Effector CD8-positive, alpha-beta T cell (primary cell): ENCODE results near the gene ME1.
"Not testable (repeated sequence)": the region's sequence is repeated elsewhere in the genome, so short reads cannot be mapped to it uniquely, and the experiment has no call there.

ENCODE experiments used
- DNase-seq: peaks from one replicate; lab custom pipeline; 2025; lab: John Stamatoyannopoulos, UW
- total RNA-seq, 4 experiments: gene quantifications; one replicate each; lab custom pipeline; 2026; lab: John Stamatoyannopoulos, UW

ME1 gene
- total RNA-seq: 0.61 to 2.4 (median 0.94) reads per million in 4 experiments

- DNase-seq: no peak
Measured at GRCh38 chr6:83430611-83431544, at the start of gene ME1. TSS of gene ME1 (minus strand) at chr6:83431051. CDS start at chr6:83430954, 97 bp downstream.

- no peak for DNase-seq
Measured at GRCh38 chr6:83480470-83480869, 49.6 kb upstream of the ME1 start.

GRCh38 chr6:83479389-83479788 lies 48.5 kb upstream of the ME1 start:
- DNase-seq: no peak

DNA sequence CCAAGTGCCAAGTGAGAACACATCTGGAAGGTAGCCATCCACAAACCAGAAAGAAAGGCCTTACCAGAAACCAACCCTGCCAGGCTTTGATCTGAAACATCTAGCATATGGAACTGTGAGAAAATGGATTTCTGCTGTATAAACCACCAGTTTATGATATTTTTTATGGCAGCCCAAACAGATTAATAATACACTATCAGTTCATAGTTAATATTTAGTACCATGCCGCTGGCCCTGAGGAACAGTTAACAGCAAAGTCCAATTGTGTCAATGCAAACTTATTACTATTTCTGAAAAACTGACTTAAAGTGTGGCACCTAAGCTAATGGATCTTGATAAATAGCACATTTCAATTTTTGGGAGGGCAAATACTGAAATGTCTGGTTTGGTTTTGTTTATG lies 46.1 kb upstream of the ME1 start:
- DNase-seq: no peak

DNA sequence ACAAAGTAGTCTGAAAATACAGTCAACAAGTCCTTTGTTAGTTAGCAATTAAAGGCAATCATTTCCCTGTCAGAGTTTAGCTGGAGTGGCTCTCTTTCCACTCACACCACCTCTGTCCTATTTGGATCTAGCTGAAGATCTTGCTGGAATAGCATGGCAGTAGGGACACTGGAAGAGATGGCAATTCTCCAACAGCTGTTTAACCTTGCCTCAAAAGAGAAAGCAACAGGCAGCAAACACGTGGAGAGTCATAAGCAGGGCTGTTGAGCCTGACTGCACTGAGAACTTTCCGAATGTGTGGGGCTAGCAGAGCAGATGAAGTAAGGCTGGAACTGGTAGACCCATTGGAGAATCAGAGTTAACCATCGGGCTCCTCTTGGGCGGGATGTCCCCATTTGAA lies 43.5 kb upstream of the ME1 start:
- DNase-seq: no peak

DNA sequence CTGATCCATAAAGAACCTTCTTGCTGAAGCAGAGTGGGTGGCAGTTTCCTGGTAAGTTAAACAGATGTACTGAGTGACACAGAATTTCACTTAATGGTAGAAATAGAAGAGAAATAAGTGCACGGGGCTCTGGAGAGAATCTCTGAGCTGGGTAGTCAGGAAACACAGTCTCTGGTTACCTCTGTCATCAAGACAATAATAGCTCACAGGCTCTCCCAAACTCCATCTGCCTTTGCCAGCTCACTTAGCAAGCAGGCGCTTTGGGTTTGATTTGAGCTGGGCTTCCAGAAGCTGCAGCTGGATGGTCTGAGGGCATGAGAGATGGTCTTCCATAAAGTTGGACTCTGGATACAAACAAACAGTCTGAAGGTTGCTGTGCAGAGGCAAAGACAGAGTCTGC lies 41.9 kb upstream of the ME1 start:
- no peak for DNase-seq

DNA sequence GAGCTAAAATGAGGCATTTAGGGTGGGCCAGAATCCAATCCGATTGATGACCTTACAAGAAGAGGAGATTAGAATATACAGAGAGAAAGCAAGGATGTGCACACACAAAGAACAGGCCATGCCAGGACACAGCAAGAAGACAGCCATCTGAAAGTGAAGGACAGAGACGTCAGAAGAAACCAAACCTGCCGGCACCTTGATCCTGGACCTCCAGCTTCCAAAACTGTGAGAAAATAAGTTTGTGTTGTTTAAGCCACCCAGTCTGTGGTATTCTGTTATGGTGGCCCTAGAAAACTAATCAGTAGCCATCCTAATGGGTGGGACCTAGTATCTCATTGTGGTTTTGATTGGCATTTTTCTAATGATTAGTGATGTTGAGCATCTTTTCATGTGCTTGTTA lies 39.7 kb upstream of the ME1 start:
- no peak for DNase-seq

DNA sequence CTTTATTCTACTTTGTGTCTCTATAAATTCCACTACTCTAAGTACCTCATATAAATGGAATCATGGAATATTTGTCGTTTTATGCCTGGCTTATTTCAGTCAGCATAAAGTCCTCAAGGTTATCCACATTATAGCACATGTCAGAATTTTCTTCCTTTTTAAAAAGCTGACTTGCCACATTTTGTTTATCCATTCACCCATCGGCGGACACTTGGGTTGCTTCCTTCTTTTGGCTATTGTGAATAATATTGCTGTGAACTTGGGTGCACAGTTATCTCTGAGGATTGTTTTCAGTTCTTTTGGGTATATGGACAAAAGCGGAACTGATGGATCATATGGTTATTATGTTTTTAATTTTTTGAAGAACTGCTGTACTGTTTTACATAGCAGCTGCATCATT lies 39.1 kb upstream of the ME1 start:
- DNase-seq: no peak

DNA sequence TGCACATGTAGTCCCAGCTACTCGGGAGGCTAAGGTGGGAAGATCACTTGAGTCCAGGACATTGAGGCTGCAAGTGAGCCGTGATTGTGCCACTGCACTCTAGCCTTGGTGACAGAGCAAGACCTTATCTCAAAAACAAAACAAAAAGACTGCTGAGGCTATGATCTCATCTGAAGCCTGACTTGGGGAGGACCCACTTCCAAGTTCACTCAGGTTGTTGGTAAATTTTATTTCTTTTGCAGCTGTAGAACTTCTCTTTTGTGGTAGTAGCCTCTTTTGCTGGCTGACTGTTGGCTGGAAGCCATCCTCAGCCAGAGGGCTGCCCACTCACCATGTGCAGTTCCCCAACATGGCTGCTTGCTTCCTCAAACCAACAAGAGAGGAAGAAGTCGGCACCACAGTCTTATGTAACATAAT lies 36.8 kb upstream of the ME1 start:
- no peak for DNase-seq

DNA sequence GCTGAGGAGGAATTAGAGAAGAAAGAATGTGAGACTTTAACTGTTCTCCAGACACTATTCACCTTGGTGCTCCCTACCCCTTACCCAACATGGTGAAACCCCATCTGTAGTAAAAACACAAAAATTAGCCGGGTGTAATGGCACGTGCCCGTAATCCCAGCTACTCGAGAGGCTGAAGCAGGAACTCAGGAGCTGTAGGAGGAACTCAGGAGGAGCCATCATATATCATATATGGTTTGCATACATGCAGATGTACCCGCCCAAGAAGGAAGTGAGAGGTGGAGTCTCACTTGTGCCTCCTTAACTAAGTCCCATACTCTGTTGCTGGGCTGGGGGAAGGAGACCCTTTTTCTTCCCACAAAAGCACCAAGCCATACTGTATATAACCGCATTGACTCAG lies 35.5 kb upstream of the ME1 start:
- DNase-seq: no peak

- no peak for DNase-seq
Measured at GRCh38 chr6:83464381-83465140, 33.7 kb upstream of the ME1 start.

GRCh38 chr6:83463886-83464285 lies 33.0 kb upstream of the ME1 start:
- DNase-seq: no peak

- DNase-seq: no peak
Measured at GRCh38 chr6:83462524-83462923, 31.7 kb upstream of the ME1 start.

GRCh38 chr6:83461438-83461837 lies 30.6 kb upstream of the ME1 start:
- DNase-seq: no peak

DNA sequence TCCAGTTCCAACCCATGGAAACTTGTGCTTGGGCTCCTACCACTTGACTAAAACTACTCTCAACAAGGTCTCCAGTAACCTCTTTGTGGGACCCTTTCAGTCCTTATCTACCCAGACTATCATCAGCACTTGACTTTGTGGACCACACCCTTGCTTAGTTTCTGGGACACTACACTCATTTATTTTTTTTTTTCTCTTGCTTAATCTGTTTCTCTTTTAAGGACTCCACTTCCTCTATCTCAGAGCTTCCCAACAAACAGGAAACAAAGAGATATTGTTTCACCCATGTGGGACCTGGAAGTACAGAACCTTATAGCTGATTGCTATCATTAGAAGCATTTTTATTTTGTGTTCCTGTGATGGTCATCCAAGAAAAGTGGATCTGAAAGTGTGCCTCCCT lies 28.8 kb upstream of the ME1 start:
- no peak for DNase-seq

DNA sequence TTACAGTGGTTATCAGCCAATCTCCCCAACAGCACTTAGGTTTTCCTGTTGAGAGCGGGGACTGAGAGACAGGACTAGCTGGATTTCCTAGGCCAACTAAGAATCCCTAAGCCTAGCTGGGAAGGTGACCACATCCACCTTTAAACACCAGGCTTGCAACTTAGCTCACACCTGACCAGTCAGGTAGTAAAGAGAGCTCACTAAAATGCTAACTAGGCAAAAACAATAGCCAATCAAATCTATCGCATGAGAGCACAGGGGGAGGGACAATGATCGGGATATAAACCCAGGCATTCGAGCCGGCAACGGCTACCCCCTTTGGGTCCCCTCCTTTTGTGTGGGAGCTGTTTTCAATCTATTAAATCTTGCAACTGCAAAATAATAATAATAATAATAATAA lies 19.2 kb upstream of the ME1 start:
- DNase-seq: not testable (repeated sequence)

DNA sequence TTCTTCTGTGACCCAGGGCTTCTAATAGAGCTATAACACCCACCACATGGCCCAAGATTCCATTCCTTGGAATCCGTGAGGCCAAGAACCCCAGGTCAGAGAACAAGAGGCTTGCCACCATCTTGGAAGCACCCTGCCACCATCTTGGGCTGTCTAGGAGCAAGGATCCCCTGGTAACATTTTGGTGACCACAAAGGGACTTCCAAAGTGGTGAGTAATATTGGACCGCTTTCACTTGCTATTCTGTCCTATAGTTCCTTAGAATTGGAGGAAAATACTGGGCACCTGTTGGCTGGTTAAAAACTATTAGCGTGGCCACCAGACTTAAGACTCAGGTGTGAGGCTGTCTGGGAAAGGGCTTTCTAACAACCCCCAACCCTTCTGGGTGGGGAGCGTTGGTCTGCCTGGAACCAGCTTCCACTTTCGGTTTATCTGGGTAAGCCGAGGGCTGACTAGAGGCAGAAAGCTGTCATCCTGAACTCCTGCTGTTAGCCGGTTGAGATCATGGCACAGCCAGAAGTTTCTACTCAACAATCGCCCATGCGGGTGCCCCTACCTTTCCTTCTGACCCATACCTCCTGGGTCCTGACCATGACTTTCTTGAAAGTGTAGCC lies 13.3 kb upstream of the ME1 start:
- DNase-seq: not testable (repeated sequence)

DNA sequence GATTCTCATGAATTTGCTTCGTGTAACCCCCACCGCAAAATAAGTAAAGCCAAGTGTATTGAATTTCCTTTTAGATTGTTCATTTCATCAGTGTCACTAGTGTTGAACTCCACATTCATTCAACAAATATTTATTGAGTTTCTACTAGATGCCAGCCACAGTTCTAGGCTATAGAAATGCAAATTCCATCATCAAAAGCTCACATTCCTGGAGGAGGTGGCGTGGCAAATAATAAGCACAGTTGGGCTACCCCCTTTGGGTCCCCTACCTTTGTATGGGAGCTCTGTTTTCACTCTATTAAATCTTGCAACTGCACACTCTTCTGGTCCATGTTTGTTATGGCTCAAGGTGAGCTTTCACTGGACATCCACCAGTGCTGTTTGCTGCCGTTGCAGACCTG lies 12.7 kb upstream of the ME1 start:
- no peak for DNase-seq

- no peak for DNase-seq
Measured at GRCh38 chr6:83442752-83443151, 11.9 kb upstream of the ME1 start.

GRCh38 chr6:83439201-83439600 lies 8.3 kb upstream of the ME1 start:
- DNase-seq: no peak

- DNase-seq: no peak
Measured at GRCh38 chr6:83436674-83437073, 5.8 kb upstream of the ME1 start.

DNA sequence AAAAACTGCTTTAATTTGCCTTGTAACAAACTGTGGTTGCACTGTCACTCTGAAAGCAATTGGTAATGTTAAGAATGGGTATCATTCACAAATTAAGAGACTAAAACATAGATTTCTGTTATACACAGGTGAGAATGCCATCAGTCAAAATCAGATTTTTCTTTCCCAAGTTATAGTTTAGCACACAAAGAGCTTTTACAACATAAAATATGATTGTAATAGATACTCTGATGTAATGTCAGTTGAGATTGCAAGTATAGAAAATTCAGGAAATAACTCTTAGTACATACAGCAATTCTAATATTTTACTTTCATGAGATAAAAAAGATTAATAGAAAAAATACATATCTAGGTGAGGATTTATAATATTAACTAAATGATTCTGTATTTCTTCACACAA lies 2.3 kb upstream of the ME1 start:
- no peak for DNase-seq

DNA sequence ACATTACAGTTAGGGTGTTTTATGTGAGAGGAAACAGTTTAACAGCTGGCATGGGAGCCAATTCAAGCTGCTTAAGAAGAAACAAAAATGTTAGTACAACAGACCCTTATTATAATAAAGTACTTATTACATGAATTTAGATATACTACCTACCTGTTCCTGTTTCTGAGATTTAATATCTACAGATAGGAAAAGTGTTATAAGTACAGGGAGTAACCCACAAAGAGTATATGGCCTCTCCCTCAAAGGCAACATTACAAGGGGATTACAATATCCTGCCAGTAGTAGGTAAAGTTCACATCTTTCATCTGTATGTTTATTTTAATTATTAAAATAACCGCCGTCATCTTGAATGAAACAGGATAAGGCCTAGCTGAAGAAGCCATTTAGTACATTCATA lies 1.8 kb upstream of the ME1 start:
- DNase-seq: no peak
